ENCODE data around the gene NEK7.

- TF ChIP-seq CTCF (IDR thresholded peaks at IDR 0.05 in 4 of 5, conservative IDR thresholded peaks at IDR 0.05 in 1 of 5) (no peak), POLR2A (IDR thresholded peaks at IDR 0.05) (no peak)
These were observed 102.7 kb downstream of the NEK7 start for GRCh38 chr1:198259333-198260074.
